ENCODE results near the gene SLCO2A1. TPM values are rescaled to one million over a fixed set of nuclear protein-coding genes. Genes with fewer than 3 reads are reported as not detected.

SLCO2A1 gene
- total and polyA plus RNA-seq, 8 donors, result 34.7 to 180 (median 57.6) TPM

DNA sequence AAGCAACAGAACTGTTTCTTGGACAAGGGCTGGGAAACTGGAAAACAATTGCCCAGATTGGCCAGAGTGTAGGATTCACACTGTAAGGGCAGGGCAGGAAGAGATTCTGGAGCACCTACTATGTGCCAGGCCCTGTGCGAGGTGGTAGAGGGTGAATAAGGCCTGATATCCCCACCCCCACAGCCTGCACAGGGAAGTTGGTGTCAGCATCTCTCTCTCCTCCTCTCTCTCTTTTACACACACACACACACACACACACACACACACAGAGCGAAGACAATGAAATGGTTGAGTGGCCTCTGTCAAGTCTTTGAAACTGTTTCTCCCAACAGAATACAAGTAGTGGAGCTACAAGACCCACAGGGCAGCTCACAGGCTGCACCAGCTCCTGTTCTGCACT, 47.1 kb upstream of the SLCO2A1 start:
- Histone ChIP-seq H3K27ac (no peak overlapping the region), H3K36me3 (no peaks in the 10 kb centered on the region), H3K9me3 (peaks cover 0 to 18% of the 10 kb centered on the region in 2 donors), H3K27me3 (no peaks in the 10 kb centered on the region), H3K4me3 (no peak overlapping the region), H3K4me1 (peaks cover 0 to 5% of the 10 kb centered on the region in 2 donors)
- TF ChIP-seq, protein P1, sequence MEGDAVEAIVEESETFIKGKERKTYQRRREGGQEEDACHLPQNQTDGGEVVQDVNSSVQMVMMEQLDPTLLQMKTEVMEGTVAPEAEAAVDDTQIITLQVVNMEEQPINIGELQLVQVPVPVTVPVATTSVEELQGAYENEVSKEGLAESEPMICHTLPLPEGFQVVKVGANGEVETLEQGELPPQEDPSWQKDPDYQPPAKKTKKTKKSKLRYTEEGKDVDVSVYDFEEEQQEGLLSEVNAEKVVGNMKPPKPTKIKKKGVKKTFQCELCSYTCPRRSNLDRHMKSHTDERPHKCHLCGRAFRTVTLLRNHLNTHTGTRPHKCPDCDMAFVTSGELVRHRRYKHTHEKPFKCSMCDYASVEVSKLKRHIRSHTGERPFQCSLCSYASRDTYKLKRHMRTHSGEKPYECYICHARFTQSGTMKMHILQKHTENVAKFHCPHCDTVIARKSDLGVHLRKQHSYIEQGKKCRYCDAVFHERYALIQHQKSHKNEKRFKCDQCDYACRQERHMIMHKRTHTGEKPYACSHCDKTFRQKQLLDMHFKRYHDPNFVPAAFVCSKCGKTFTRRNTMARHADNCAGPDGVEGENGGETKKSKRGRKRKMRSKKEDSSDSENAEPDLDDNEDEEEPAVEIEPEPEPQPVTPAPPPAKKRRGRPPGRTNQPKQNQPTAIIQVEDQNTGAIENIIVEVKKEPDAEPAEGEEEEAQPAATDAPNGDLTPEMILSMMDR (IDR thresholded peaks at IDR 0.05), result no peak
- DNase-seq (no peak), ATAC-seq (no peak)
- intact Hi-C loops (cut with DNase I), result no loop called here

DNA sequence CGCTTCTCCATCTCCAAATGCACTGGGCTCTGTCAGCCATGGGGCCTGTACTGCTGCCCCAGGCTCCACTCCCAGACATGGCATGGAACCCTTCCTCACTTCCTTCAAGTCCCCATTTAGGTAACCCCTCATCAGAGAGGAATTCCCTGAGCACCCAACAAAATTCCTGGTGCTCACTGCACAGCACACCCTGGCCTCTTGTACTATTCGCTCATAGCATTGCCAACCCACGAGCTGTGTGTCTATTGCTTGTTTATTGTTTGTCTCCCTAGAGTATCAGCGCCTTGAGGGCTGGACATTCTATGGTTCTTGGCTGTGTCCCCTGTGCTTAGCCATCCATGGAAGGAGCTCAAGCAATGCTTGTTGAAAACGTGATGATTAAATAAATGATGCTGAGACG, 46.1 kb upstream of the SLCO2A1 start:
- no peaks in the 10 kb centered on the region for H3K36me3 ChIP-seq
- TF ChIP-seq, protein P1 (IDR thresholded peaks at IDR 0.05), result no peak
- H3K4me3 ChIP-seq, result no peak overlapping the region
- H3K27me3 ChIP-seq, result no peaks in the 10 kb centered on the region
- DNase-seq (no peak), ATAC-seq (no peak)
- H3K4me1 ChIP-seq, result peaks cover 3 to 5% of the 10 kb centered on the region in 2 donors
- peaks cover 0 to 11% of the 10 kb centered on the region in 2 donors for H3K9me3 ChIP-seq
- H3K27ac ChIP-seq, result no peak overlapping the region
- intact Hi-C loops (cut with DNase I), result no loop called here

DNA sequence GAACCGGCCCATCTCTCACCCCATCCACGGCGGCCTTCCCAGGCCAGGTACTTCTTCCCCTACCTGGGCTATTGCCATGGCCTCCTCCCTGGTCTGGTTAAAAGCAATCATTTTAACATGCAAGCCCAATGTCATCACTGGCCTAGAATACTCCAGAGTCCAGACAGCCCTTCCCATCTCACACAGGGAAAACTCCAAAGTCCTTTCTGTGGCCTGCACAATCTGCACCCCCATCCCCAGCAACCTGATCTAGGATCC, 45.8 kb upstream of the SLCO2A1 start:
- DNase-seq (no peak), ATAC-seq (no peak)
- Histone ChIP-seq H3K4me3 (no peak overlapping the region), H3K27ac (no peak overlapping the region), H3K27me3 (no peaks in the 10 kb centered on the region), H3K4me1 (peaks cover 3 to 5% of the 10 kb centered on the region in 2 donors), H3K9me3 (peaks cover 0 to 8% of the 10 kb centered on the region in 2 donors), H3K36me3 (no peaks in the 10 kb centered on the region)
- TF ChIP-seq, protein P1 (IDR thresholded peaks at IDR 0.05), result no peak
- intact Hi-C loops (cut with DNase I), result no loop called here

DNA sequence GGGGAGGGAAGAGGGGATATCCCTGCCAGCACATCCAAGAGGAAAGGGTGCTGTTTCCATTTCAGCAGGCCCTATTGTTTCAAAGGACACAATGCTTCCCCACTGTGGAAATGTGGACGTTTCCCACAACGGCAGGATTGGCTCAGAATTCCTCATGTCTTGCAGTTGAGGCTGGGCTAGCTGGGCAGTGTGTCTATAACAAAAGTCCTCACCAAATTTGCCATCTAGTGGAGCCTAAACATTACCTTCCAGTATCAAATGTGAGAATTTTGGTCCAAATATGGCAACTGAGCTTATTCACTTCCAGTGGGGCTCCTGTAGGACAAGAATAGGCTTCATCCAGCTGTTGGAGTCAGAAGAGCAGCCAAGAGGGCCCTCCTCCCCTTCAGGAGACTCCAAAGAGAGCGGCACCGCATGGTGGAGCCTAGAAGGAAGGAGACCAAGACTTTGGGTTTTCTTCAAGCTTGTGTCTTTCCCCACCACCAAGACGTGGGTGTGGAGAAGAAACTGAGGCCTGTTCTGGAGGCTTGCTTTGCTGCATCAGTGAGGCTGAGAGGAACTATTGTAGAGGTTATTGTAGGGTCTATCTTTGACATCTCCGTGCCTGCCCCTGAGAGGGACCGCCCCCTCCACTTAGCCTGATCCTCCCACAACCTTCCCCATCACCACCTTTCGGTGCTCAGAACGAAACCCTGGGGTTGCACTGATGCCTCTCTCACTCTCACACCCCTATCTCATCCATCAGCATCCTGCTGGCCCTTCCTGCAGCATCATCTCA, 45.3 kb upstream of the SLCO2A1 start:
- H3K9me3 ChIP-seq, result peaks cover 0 to 4% of the 10 kb centered on the region in 2 donors
- no peaks in the 10 kb centered on the region for H3K36me3 ChIP-seq
- peaks cover 3 to 5% of the 10 kb centered on the region in 2 donors for H3K4me1 ChIP-seq
- TF ChIP-seq, protein P1 (IDR thresholded peaks at IDR 0.05), result no peak
- intact Hi-C loops (cut with DNase I), result no loop called here
- ATAC-seq (no peak), DNase-seq (no peak)
- H3K27me3 ChIP-seq, result no peaks in the 10 kb centered on the region
- no peak overlapping the region for H3K4me3 ChIP-seq
- H3K27ac ChIP-seq, result no peak overlapping the region

DNA sequence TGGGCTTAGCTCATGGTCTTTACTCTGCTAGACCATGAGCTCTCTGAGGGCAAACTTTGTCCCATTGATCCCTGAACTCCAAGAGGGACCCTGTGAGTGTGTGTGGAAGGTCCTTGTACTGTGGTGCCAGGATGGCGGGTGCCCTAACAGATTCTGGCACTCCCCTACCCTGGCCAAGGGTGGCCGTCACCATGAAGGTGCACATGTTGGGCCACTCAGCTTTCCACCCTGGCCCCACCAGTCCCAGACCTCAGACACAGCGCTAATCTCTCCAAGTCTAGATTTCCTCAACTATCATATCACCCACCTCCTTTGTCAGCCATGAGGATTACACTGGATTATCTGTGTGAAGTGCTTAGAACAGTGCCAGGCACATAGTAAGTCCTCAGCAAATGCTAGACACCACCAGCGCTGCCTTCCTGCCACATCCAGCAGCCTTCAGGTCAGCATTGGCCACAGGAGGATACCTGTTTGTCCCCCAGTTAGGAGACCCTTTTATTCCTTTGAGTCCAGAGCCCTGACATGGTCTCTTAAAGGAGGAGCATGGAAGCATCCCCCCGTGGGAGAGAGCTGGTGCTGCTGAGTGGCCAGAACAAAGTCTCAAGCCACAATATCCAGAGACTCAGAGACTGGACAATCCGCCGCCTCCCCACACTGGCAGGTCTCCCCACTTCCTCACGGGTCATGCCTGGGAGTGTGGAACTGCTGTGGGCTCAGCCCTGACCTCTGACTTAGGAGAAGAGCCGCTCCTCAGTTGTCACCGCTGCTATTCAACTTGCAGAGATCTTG, 44.5 kb upstream of the SLCO2A1 start:
- Histone ChIP-seq H3K4me3 (no peak overlapping the region), H3K4me1 (peaks cover 3 to 5% of the 10 kb centered on the region in 2 donors), H3K9me3 (peaks cover 0 to 2% of the 10 kb centered on the region in 2 donors), H3K27me3 (no peaks in the 10 kb centered on the region), H3K27ac (no peak overlapping the region), H3K36me3 (no peaks in the 10 kb centered on the region)
- intact Hi-C loops (cut with DNase I), result no loop called here
- TF ChIP-seq, protein P1 (IDR thresholded peaks at IDR 0.05), result no peak
- no peak for ATAC-seq
- DNase-seq, result no peak
